Psoas muscle (tissue), 8 donors: Measurements from ENCODE around the gene KCNMA1. TPM values are rescaled to one million over a fixed set of nuclear protein-coding genes. Genes with fewer than 3 reads are reported as not detected.

Source experiments
- ATAC-seq, 4 donors: fragments of 200-7000 bp; cut with Tn5 transposase; one replicate each; pipeline ENCODE4 v1.9.1; 2020; ENCODE audit warnings: moderate library complexity in 3 of 4, mild to moderate bottlenecking in 2 of 4
- DNase-seq, 2 donors: peaks; one replicate each; pipeline ENCODE4 v3.0.0-alpha.2; 2020
- H3K27ac ChIP-seq: fragments of 200-600 bp; one replicate; pipeline ENCODE4 v1.8.0; 2022
- H3K27me3 ChIP-seq, 3 donors: fragments of 200-600 bp in 1 of 3; one replicate each; pipeline versions ENCODE4 v1.6.1 to v1.8.0; 2013 to 2022; ENCODE audit warnings: low read length in 2 of 3, mild to moderate bottlenecking in 2 of 3, moderate library complexity in 1 of 3; ENCODE audit not compliant: insufficient read depth in 3 of 3
- H3K36me3 ChIP-seq, 2 donors: fragments of 200-600 bp in 1 of 2; one replicate each; pipeline versions ENCODE4 v1.6.1 to v1.8.0; 2013 to 2022; ENCODE audit warnings: low read depth in 1 of 2, mild to moderate bottlenecking in 1 of 2, moderate library complexity in 1 of 2; ENCODE audit not compliant: insufficient read depth in 1 of 2
- H3K4me1 ChIP-seq: fragments of 200-600 bp; one replicate; pipeline ENCODE4 v1.8.0; 2022
- H3K4me3 ChIP-seq: fragments of 200-600 bp; one replicate; pipeline ENCODE4 v1.8.0; 2022; ENCODE audit warnings: mild to moderate bottlenecking
- H3K9me3 ChIP-seq: fragments of 200-600 bp; one replicate; pipeline ENCODE4 v1.8.0; 2022
- WGBS, 3 donors: extraction: QIAGEN DNeasy Blood & Tissue Kit; methylation state at CpG; one replicate each; pipeline versions ENCODE4 v1.1.6 to v1.1.7; 2013; 5-methylcytosine and 5-hydroxymethylcytosine counted together
- intact Hi-C, 2 donors: fragments of 100-400 bp; cut with DNase I; formaldehyde crosslinking; loops; one replicate each; pipeline versions ENCODE4 v1.11.0 to v1.14.2; 2022
- polyA plus RNA-seq, 3 donors: library from polyadenylated mRNA; stranded (reverse); fragments of 200-250 nt; gene quantifications; one replicate each; pipeline ENCODE4 v1.2.3, GENCODE V29; 2013
- total RNA-seq, 4 donors: library from RNA; stranded (reverse); fragmentation: NEBNext Ultra II Directional in 2 of 4; extraction: Animal tissue kit (Norgen Biotek cat#: 25700) in 2 of 4; gene quantifications; one replicate each; pipeline versions ENCODE4 v1.2.1 to v1.2.4, GENCODE V29; 2021 to 2023
- TF ChIP-seq, protein P1 (sequence below): fragments of 200-600 bp; IDR thresholded peaks from one replicate; pipeline ENCODE4 v1.8.0; 2022; ENCODE audit warnings: antibody characterized with exemption
- donor health status: healthy with polysubstance abuse.
- donor health status: DM: no; HTN: no; CAD: no; lungs with moderate emphysema.
- donor health status: Bipolar disorder and iron deficiency.
- donor health status: healthy.
- donor health status: DM: yes; HTN: yes; CAD: no.
- donor health status: DM: no; HTN: no; CAD: no.
- donor health status: DM: no; HTN: no; CAD: no.
- donor health status: DM: yes; HTN: yes; CAD: no.

The KCNMA1 gene
- total and polyA plus RNA-seq, 7 donors = 7.9 to 53.0 (median 41.9) TPM

DNA sequence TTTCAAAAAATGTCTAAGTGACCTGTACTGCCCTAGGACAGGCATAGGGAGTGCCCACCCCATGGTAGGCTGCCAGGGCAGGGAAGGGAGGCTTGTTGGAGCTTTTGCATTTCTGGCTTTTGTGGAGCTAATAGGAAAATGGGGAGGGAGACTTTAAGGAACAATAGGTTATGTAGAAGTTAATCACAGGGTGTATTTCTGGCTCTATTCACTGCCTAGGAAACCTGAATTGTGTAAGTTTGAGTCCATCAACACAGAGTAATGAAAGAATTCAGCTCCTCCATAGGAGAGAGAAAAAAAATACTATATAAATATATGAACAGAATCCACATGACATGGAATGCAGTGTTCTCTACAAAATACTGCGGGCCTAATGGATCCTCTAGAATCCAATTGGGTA lies 661.5 kb downstream of the KCNMA1 start:
- no peak for DNase-seq
- 90 to 100% (median 97%) methylated on average over 1 of the region's 1 CpG for whole genome bisulfite sequencing, 3 donors
- Histone ChIP-seq H3K4me3 (no peak overlapping the region), H3K27me3 (no peaks in the 10 kb centered on the region), H3K36me3 (no peaks in the 10 kb centered on the region), H3K4me1 (no peaks in the 10 kb centered on the region), H3K9me3 (no peaks in the 10 kb centered on the region), H3K27ac (no peak overlapping the region)
- intact Hi-C loops = no loop called here
- TF ChIP-seq, protein P1, sequence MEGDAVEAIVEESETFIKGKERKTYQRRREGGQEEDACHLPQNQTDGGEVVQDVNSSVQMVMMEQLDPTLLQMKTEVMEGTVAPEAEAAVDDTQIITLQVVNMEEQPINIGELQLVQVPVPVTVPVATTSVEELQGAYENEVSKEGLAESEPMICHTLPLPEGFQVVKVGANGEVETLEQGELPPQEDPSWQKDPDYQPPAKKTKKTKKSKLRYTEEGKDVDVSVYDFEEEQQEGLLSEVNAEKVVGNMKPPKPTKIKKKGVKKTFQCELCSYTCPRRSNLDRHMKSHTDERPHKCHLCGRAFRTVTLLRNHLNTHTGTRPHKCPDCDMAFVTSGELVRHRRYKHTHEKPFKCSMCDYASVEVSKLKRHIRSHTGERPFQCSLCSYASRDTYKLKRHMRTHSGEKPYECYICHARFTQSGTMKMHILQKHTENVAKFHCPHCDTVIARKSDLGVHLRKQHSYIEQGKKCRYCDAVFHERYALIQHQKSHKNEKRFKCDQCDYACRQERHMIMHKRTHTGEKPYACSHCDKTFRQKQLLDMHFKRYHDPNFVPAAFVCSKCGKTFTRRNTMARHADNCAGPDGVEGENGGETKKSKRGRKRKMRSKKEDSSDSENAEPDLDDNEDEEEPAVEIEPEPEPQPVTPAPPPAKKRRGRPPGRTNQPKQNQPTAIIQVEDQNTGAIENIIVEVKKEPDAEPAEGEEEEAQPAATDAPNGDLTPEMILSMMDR = no peak
- no peak for ATAC-seq

DNA sequence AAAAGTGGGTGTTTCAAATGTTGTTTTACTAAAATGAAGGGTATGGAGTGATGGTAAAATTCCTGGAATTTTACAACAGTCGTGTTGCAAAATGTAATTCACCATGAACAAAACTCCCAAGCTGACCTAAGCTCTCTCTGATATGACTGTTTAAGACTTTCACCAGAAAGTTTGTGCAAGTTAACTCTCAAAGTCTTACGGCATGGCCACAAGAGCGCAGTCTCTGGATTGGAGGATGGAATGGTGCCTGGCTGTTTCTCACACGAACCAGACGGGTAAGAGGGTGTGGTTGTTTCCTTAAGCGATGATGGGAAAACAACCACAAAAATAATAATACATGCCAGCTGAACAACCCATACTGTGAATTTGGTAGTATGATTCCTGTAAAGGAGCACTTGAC lies 662.5 kb downstream of the KCNMA1 start:
- no peak for ATAC-seq
- no peak overlapping the region for H3K27ac ChIP-seq
- H3K27me3 ChIP-seq = no peaks in the 10 kb centered on the region
- no peaks in the 10 kb centered on the region for H3K9me3 ChIP-seq
- intact Hi-C loops = no loop called here
- H3K4me1 ChIP-seq = no peaks in the 10 kb centered on the region
- H3K4me3 ChIP-seq = no peak overlapping the region
- TF ChIP-seq, protein P1 = no peak
- no peaks in the 10 kb centered on the region for H3K36me3 ChIP-seq
- DNase-seq = no peak
- 68 to 78% (median 69%) methylated on average over 6 of the region's 6 CpGs for WGBS, 3 donors

DNA sequence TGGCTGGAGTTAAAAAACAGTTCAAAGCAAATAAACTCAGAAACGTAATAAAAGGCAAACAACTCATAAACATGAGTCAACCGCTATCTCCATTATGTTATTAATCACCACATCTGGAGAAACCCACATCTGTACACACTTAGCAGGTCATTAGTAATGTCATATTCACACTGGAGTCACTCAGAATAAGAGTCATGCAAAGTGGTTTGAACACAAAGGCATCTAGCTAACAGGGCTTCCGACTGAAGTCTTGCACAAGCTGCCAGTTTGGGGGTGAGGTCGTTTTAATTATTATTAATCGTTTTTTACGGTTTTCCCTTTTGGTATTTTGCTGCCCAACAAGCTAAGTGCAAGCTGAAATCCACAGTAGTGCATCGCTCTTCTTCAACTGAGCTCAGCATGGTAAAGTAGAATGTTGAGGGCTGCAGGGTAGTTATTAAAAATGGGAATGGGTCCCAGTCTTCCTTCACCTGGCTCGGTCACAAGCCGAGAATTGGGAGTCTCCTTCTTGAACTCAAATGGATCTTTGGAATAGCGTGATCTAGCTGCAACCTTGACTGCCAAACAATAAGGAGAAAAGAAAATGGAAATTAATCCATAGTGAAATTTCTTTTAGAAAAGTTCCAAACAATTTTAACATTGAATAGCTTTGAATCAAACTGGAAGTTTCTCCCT lies 663.5 kb downstream of the KCNMA1 start:
- WGBS, 3 donors = 79 to 84% (median 81%) methylated on average over 10 of the region's 10 CpGs
- Histone ChIP-seq H3K36me3 (no peaks in the 10 kb centered on the region), H3K27ac (no peak overlapping the region), H3K4me1 (no peaks in the 10 kb centered on the region), H3K9me3 (no peaks in the 10 kb centered on the region), H3K4me3 (no peak overlapping the region), H3K27me3 (no peaks in the 10 kb centered on the region)
- TF ChIP-seq, protein P1 = no peak
- intact Hi-C loops = no loop called here
- DNase-seq = no peak
- peak in 1 of 4 donors; percentile 32 for ATAC-seq

DNA sequence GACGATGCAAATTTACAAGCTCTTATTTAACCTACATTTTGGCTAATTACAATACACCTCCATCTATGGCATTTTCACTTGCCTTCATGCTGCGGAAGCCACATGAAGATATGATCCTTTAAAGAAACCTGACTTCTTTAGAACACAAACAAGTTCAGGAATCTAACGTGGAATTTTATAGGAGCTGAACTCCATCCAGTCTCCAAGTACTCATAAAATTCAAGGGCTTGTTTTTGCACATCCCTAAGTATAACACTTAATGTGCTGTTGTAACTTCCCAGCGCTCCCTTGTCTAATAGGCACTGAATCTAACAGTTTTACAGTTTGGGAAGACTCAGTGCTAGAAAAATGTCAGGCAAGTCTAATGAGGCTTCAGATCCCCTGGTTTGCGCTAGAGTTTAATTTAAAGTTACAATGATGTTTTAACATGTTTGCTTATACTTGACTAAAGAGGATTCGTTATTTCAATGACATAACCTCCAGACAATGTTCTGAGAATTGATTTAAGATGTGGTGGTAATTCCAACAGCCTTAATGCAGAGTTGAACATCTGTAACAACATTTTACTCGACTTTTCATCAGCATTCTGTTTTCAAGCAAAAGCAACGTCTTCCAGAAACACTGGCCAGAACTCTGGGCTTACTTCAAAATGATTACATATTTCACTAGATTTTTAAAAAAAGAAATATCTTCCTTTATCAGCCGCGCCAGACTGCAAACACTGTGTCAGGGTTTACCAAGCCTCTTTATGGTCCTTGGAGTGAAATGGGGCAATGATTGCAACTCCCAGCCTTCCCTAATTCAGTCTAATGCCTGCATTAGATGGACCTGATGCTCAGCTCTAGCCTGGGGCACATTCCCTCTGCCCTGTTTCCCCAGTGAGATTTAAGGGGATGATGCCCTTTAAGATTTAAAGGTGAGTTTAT lies 664.3 kb downstream of the KCNMA1 start:
- no peak for DNase-seq
- no peak for ATAC-seq
- Histone ChIP-seq H3K4me1 (no peaks in the 10 kb centered on the region), H3K27ac (no peak overlapping the region), H3K9me3 (no peaks in the 10 kb centered on the region), H3K36me3 (no peaks in the 10 kb centered on the region), H3K4me3 (no peak overlapping the region), H3K27me3 (no peaks in the 10 kb centered on the region)
- WGBS, 3 donors = 75 to 80% (median 77%) methylated on average over 10 of the region's 10 CpGs
- TF ChIP-seq, protein P1 = no peak
- intact Hi-C loops = no loop called here
